GM12864 (cell line): ENCODE measurements around the gene MDH1B.
"Not testable (repeated sequence)": the region's sequence is repeated elsewhere in the genome, so short reads cannot be mapped to it uniquely, and the experiment has no call there.

Source experiments
- DNase-seq: peaks from one replicate; pipeline ENCODE4 v3.0.0-alpha.2; 2011; ENCODE audit warnings: low read depth
- H3K4me3 ChIP-seq: 2 replicates; pipeline ENCODE4 v1.5.1; 2011; ENCODE audit warnings: mild to moderate bottlenecking, low read depth, low read length, control low read depth
- TF ChIP-seq, protein P1 (sequence below): IDR thresholded peaks from 2 replicates; pipeline ENCODE4 v1.5.1; 2011; ENCODE audit warnings: low read depth, mild to moderate bottlenecking, moderate library complexity, low read length, control low read depth, inconsistent platforms; ENCODE audit errors: missing control alignments

The MDH1B gene

DNA sequence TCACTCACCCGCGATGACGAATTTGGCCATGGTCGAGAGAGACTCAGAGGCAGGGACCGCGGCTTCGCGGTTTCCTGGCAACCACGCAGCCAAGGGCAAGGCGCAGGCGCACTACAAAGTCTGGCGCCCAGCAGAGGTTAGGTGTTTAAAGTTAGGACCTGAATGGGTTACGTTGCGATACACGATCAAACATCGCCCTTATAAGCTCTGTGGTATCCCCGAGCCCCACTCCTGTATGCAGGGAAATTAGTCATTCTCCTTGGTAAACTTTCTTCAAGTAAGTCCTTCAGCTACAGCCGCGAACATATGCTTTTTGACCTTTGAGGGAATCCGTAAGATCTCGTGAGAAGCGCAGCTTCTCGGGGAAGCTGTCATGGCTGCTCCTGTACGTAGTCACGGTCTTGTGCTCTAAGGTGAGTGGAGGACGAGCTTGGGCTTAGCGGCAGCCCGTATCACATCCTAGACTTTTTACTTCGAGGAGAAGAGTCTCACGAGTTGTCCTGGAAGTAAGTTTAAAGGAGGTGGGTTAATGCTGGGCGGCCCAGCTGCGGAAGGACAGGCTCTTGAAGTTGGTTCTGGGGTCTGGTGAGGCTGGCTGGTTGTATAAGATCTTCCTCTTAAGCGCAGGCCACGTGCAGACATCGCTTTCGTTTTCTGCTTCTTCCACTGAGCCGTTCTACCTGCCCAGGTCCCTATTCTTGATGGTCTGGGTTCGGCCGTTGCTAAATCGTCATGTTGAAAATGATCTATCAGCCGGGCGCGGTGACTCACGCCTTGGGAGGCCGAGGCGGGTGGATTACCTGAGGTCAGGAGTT, at the start of gene MDH1B, which contains the start of gene FASTKD2:
Gene MDH1B (minus strand): TSS at position 87 of the 815 bp plus-strand sequence. CDS start 57 bp downstream, at position 30.
Gene FASTKD2 (plus strand): TSS at position 365 of the 815 bp plus-strand sequence. CDS start 1,088 bp downstream, outside the sequence.
- peak within 1 kb of the TSS; percentile 88 for H3K4me3 ChIP-seq
- TF ChIP-seq, protein P1, sequence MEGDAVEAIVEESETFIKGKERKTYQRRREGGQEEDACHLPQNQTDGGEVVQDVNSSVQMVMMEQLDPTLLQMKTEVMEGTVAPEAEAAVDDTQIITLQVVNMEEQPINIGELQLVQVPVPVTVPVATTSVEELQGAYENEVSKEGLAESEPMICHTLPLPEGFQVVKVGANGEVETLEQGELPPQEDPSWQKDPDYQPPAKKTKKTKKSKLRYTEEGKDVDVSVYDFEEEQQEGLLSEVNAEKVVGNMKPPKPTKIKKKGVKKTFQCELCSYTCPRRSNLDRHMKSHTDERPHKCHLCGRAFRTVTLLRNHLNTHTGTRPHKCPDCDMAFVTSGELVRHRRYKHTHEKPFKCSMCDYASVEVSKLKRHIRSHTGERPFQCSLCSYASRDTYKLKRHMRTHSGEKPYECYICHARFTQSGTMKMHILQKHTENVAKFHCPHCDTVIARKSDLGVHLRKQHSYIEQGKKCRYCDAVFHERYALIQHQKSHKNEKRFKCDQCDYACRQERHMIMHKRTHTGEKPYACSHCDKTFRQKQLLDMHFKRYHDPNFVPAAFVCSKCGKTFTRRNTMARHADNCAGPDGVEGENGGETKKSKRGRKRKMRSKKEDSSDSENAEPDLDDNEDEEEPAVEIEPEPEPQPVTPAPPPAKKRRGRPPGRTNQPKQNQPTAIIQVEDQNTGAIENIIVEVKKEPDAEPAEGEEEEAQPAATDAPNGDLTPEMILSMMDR: no peak

DNA sequence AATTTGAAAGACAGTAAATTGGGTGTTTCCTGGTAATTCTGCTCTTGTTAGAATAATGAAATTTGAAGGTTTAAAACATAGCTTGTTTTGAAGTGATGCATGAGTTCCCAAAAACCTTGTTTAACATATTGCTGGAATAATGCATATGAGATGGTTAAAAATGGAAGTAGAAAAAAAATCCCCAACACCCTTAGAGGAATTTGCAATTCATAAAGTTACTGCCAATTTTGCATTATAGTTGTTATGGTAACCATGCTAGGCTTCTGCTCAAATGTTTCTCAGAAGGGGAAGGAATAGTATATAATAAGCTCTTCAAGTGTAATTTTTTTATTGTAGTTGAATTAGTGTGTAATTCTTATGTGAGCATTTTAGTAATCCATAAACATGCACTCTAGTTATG, 49.4 kb upstream of the MDH1B start:
- no peak for DNase-seq
- TF ChIP-seq, protein P1: no peak

More for the DNA sequence above, at the start of gene MDH1B, which contains the start of gene FASTKD2:
- DNase-seq: peak; percentile 86

DNA sequence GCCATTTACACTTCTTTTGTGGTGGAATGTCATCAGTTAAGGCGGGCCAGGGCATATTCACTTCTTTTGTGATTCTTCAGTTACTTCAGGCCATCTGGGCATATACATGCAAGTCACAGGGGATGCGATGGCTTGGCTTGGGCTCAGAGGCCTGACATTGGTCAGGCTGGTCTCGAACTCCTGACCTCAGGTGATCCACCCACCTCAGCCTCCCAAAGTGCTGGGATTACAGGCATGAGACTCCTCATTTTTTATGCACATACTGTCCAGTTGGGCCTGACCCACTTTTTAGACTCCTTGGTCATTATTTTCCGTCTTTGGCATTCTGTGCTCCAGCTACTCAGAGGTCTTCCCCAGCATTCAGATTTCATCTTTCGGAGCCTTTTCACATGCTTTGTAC, 47.3 kb upstream of the MDH1B start:
- not testable (repeated sequence) for H3K4me3 ChIP-seq, DNase-seq

More for the DNA sequence above, 49.4 kb upstream of the MDH1B start:
- no peak overlapping the region for H3K4me3 ChIP-seq

DNA sequence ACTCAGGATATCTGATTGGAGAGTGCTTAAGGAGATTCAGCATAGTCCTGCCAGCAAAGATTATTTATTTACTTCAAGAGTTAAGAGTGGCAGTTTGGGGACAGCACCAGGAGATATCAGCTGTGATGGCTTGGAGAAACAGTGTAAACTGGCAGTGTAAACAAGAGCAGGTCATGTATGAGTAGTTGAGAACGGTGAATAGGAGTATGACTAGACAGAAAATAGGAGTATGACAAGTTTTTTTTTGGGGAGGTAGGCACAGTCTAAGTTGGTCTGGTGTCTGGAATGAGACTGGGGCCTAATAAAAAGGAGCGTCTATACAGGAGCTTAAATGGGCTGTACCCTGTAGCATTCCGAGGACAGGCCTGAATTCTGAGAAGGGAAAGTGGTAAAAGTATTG, 42.5 kb upstream of the MDH1B start:
- not testable (repeated sequence) for H3K4me3 ChIP-seq, DNase-seq

DNA sequence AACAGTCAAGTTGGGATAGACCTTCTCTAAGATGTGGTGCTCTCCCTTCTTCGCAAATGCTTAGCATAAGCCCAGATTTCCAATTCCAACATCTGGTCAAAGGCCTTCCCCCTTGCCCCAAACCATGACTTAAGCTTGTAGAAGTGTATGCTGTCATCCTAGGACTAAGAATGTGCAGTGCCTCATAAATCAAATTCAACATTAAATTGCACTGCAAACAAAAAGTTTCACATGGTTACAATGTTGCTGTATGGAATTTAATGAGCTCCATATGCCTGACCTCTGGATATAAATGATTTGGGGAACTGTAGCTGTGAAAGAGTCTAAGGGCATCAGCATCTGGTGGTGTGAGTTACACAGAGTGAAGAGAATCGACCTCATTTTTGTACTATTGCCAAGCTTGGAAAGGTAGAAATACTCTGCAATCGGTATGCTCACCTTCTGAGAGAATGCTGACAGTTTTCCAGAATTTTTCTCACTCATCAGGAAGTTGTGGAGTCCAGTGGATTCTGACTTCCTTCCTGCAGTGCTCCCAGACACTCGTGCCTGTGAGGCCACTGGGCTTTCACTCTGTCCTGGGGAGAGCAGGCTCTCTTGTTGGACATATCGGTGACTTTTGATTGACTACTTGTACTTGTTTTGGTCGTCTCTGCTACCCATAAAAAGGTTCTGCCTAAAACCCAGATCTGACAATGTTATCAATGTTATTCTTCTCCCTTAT, 40.9 kb upstream of the MDH1B start:
- no peak overlapping the region for H3K4me3 ChIP-seq
- no peak for DNase-seq
- TF ChIP-seq, protein P1: no peak

DNA sequence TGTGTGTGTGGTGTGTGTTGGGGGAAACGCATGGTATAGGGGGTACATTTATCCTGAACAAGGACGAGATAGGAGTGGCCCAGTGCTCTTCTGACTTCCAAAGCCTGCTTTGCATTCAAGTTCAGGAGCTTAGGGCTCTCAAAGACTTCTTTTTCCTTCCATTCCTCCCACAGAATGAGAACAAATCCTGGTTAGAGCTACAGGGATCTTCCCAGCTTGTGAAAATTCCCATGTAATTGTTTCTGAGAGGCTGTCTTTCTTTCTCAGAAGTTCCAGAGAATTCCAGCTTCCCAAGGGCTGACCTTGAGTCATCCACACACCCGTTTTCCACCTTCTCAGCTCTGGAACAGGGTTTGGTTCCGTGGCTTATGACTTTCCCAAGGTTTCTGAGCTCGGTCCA, 39.2 kb upstream of the MDH1B start:
- DNase-seq: no peak
- TF ChIP-seq, protein P1: no peak
- H3K4me3 ChIP-seq: no peak overlapping the region

DNA sequence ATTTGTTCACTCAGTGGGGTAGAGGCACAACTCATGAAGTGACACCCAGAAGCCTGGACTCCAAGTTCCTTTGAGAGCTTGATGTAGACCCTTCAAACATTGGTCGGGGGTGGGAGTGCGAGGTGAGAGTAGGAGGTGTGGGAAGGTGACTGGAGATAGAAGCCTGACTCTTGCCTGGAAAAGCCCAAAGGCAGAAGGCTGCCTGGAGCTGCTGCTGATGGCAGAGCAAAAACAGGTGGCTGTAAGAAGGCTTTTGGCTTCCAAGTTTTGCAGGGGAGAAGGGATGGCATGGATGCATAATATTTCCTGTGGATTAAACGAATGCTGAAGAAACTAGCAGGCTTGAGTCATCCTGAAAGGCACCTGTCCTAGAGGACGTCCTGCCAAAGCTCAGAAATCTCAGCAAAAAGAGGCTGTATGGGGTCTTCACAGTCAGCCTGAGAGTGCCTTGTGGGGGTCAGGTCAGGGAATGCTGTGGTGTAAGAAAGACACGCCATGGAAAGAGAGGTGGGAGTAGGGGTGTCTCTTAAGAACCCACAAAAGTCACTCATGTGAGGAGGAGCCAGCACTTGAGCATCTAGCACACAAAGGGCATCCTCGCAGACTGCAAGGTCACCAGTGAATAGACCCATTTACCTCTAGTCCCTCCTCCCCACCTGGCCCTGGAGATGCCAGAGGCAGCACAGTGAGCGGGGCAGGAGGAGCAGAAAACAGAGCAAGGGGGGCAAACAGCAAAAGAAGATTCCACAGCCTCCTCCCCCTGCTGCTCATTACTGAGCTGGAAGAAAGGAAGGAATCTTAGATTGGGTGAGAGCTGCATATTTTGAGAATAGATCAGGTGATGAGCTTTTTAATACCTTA, 37.8 kb upstream of the MDH1B start:
- no peak overlapping the region for H3K4me3 ChIP-seq
- TF ChIP-seq, protein P1: no peak
- DNase-seq: no peak
